GM21576 (cell line): ENCODE measurements around the gene SMIM20.
"Not testable (repeated sequence)": the region's sequence is repeated elsewhere in the genome, so short reads cannot be mapped to it uniquely, and the experiment has no call there.

Source experiments
- ATAC-seq: cut with Tn5 transposase; IDR thresholded peaks from one replicate; pipeline ENCODE4 v1.9.1; 2021; ENCODE audit warnings: mild to moderate bottlenecking, moderate library complexity; ENCODE audit not compliant: unreplicated experiment

SMIM20 gene

DNA sequence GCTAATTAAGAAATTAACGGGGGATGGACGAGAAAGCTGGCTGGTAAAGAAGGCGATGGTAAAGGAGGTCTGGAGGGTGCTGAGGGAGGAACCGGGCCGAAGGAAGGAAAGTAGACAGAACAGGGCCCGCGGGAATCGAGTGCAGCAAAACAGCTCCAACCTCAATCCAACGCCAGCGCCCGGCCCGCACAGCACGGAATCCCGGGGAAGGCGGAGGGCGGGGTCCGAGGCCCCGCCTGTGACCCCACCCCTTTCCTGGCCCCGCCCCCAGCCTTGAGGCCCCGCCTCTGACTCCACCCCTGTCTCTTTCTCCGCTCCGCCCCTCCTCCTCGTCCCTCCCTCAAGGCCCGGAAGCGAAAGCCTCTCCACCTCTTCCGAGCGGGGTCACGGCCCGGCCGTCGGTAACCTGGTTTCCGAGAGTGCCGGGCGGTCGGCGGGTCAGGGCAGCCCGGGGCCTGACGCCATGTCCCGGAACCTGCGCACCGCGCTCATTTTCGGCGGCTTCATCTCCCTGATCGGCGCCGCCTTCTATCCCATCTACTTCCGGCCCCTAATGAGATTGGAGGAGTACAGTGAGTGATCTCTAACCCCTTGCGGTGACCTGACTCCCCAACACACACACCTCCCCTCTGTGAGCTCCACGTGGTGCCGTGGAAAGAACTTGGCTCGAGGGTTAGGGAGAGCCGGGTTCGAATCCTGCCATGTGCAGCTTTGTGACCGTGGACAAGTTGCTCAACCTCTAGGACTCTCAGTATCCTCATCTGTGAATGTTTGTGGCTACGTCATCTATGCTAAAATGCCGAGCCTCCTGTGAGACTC is at the start of gene SMIM20:
TSS of gene SMIM20 (plus strand) at position 370 of the 819 bp plus-strand sequence. CDS start at position 464, 94 bp downstream.
- peak; percentile 94 for ATAC-seq

DNA sequence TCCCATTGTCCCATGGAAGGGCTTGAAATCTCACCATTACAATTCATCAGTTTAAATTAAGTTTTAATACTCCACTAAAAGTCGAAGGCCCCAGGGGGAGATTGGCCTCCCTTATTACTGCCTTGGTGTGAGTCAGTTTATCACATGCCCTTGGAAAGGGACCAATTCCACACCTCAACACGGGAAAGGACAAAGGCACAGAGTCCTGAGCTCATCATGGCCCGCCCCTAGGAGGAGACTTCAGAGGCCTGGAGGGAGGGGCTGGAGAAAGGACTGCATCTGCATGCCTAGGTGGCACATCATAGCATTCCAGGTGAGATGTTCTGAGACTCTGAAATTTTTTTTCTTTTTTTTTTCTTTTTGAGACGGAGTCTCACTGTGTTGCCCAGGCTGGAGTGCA is 48.4 kb upstream of the SMIM20 start:
- no peak for ATAC-seq

- ATAC-seq = not testable (repeated sequence)
These were observed 47.6 kb upstream of the SMIM20 start for GRCh38 chr4:25866401-25866800.

DNA sequence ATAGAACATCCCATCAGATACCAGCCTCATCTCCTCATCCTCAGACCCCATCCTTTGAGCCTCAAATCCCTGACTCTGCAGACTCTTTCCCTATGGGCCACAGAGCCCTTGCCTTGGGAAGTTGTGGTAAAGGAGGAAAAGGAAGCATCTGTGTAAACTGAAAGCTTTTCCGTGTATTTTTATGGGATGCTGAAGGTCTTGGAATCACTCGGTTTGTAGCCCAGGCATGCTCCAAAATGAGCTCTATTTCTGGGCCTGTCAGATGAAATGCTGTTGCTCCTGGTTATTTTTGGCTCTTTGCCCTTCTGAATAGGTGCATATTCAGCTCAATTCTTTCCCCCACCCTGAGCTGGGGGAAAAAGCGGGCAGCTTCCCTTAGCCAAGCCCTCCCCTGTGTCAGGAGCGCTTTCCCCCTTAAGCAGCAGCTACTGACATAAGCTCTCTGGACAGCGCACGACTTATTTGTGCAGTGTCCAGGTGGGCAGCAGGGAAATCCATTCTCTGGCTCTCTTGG is 46.2 kb upstream of the SMIM20 start:
- ATAC-seq = no peak

- ATAC-seq = peak; percentile 40
These were observed 43.9 kb upstream of the SMIM20 start for GRCh38 chr4:25870081-25870480.

DNA sequence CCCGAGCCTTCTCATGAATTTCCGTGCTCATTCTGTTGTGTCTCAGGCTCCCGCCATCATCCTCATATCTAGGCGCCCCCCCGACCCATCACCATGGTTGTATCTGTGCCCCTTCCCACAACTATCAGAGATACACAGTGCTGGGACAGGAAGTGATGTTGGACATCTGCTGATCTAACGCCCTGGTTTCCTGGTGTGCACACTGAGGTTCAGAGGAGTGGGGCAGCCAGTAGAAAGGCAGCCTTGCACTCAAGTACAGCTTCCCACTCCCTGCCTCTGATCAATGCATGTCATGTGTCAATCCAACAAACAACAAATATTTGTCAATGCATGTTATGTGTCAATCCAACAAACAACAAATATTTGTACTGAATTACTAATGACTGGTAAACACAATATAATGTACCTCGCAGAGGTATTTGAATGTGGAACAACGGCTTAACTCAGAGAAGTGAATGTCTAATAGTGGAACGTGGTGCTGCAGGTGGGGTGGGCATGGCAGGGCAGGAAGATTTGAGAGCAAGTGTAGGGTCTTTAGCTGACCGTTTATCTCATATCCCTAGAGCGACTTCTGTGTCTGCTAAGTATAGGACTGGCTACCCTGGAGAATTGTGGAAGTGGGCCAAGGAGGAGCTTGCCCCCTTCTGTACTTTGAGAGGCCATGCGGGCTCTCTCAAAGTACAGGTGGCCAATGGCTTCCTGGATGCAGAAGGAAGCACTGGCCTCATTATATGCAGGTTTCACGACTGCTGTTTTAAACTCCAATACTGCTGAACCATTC is 41.0 kb upstream of the SMIM20 start:
- ATAC-seq = no peak

DNA sequence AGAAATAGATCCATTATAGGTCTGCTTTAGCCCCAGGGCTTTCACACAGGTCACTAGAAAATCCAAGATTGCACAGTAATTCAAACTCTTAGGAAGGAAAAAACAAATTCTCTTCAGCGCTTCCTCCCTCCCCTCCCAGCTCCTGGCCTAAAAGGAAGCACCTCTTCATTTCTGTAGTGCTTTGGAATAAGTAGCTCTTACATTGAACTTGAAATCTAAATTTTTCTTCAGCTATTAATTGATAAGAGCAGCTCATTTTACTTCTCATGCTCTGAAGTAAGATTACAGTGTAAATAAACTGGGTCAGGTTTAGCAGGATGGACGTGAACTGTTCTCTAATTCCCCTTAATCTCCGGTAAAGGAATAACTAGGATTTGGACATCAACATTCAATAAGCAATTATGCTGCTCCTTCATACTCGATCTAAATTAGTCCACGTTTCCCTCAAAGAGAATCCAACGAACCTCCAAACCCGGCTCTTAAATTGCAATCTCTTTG is 40.3 kb upstream of the SMIM20 start:
- ATAC-seq = no peak

DNA sequence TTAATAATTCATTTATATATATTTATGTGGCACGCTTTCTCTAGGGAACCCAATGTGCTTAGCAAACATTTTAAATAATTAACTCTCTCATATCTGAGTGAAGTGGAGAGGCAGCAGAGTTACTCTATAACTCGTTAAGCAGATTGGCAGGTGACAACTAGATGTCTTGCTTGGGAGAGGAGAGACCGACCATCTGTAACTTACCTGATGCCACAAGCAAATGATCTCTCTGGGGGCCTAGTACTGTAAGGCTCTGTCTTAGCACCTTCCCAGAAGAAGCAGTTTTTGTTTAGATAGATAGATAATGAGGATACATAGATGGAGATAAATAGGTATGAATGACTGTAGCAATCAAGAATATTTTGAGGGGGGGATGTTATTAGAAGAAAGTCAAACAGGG is 39.4 kb upstream of the SMIM20 start:
- no peak for ATAC-seq

DNA sequence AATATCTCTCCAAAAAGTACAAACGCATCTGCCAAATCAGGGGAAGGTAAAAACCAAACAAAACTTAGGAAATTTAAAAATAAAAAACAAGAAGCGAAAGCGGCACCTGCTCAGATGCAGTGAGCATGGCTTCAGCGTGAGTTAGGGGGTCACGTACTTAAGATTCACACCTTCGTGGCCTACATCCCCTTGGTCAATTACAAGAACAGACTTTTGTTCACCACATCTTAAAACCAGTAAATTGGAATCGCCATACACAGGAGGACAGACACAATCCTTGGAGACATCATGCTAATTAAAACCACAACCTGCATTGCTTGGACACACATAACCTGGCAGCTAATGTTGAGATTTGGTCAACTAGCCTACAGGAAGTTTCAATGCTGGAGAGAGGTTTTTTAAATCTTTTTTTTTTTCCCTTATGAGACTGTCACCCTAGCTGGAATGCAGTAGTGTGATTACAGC is 38.7 kb upstream of the SMIM20 start:
- ATAC-seq = peak; percentile 59

DNA sequence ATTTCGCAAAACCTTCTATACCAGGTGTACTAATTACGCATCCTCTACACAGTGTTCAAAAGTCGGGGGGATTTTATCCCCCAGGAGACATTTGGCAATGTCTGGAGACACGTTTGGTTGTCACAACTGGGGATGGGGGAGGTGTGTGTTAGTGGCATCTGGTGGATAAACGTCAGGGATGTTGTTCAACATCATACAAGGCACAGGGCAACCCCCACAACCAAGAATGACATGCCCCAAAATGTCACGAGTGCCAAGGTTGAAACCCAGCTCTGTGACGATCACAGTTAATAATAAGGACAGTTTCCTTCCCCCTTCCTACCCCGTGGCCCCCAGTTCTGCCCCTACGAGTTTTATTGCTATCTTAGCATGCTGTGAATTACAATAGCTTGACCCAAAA is 35.3 kb upstream of the SMIM20 start:
- ATAC-seq = no peak

DNA sequence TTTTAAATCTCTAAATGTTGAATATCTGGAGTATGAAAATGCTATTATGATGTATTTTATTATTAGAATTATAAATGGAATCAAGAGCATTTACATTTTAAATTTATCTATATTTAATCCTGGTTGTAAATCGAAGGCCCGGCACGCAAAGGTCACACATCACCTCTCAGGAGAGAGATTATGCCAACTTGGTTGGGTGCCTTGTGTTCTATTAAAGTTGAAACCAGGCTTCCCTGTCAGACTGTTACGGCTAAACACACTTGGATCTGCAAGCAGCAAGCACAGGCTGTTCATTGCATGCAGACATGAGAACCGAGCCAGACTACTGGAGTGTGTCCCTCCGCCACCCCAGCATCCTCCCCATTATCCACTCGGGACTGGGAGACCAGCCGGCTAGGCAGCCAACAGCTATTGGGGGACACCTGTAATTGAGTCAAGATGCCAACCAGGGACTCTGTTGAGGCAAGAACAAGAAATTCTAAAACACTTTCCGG is 34.9 kb upstream of the SMIM20 start:
- ATAC-seq = no peak

DNA sequence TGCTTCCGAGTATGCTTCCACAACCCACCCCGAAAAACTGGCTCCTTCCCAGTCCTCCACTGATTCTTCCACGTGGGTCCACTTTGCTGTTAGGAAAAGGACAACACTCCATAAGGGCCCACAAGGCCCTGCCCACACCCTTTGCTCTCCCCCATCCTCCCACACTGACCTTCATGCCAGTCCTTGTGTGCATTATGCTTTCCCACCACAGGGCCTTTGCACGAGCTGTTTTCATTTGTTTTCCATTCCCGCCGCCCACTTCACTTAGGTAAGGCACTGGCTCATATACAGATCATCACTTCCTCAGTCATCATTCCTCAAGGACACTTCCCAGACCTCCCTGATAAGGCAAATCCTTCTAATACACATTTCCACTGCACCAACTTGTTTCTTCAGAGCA is 34.4 kb upstream of the SMIM20 start:
- no peak for ATAC-seq

- ATAC-seq = peak; percentile 59
These were observed 33.9 kb upstream of the SMIM20 start for GRCh38 chr4:25879991-25880651.

- ATAC-seq = no peak
These were observed 32.8 kb upstream of the SMIM20 start for GRCh38 chr4:25881193-25881592.

DNA sequence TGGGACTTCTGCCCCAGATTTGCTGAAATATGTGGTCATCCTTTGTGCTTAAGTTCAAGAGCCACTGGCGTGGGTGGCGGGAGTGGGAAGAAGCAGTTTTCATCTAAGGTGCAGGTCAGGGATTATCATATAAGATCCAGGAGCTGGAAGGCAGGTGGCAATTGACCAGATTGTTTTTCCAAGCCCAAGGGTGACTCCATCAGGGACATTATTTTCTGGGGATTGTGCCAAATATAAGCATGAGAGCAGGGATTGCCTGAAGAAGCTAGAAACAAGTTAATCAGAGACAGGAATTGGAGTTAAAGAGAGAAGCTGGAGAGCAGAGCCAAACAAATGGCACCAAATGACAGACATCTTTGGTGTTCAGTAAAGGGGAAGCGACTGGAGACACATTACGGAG is 31.8 kb upstream of the SMIM20 start:
- ATAC-seq = no peak

DNA sequence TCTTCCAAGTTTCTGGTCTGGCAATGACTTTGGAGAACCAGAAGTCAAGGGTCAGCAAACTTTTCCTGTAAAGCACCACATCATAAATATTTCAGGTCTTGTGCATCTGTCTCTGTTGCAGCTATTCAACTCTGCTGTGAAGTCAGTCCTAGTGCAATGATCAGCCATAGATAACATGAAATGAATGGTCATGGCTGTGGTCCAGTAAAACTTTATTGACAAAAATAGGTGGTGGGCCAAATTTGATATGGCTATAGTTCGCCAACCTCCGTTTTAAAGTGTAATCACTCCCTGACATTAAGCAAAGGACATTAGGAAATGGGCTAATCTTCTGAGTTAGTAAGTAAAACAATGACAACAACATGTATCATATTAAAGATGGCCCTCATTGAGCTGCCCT is 30.5 kb upstream of the SMIM20 start:
- ATAC-seq = no peak

GRCh38 chr4:25884031-25884782 is 29.8 kb upstream of the SMIM20 start:
- peak; percentile 61 for ATAC-seq

DNA sequence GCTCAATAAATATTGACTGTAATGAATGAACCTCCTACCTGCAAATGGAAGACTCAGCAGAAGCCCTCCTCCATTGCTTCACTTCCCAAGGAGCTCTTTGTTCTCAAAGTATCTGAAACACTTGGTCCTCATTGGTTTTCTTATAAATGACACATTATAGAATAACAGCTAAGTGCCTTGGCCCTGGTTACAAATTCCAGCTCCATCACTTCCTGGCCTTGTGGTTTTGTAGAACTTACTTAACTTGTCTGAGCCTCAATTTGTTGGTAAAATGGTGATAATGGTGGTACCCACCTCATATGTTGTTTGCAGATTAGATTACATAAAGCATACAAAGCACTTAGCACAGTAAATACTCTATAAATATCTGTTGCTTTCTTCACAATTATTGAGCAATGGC is 25.2 kb upstream of the SMIM20 start:
- ATAC-seq = no peak

GRCh38 chr4:25889589-25890503 is 24.2 kb upstream of the SMIM20 start:
- no peak for ATAC-seq
